ENCODE measurements around the gene CAVIN1.
"Not testable (repeated sequence)": the region's sequence is repeated elsewhere in the genome, so short reads cannot be mapped to it uniquely, and the experiment has no call there.

DNA sequence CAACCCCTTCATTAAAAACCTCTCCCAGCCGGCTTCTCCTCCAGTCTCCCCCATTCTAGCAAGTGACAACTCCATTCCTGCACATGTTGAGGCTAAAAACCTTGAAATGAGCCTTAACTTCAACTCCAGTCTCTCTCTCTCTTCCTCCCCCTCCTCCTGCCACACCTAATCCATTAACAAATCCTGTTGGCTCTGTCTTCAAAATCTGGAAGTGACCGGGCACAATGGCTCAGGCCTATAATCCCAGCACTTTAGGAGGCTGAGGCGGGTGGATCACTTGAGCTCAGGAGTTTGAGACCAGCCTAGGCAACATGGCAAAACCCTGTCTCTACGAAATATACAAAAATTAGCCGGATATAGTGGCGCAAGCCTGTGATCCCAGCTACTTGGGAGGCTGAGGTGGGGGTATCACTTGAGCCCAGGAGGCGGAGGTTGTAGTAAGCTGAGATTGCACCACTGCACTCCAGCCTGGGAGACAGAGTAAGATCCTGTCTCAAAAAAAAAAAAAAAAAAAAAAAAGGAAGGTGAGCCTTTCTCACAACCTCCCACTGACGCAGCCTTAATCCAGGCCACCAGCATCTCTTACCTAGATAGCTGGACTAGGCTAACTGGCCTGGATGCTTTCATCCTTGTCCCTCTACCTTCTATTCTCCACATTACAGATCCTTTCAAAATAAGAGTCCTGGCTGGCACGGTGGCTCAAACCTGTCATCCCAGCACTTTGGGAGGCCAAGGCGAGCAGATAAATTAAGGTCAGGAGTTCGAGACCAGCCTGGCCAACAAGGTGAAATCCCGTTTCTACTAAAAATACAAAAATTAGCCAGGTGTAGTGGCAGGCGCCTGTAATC, 56.7 kb downstream of the CAVIN1 start:
- TF ChIP-seq POLR2A (IDR thresholded peaks at IDR 0.05): not testable (repeated sequence)
- TF ChIP-seq, protein P1, sequence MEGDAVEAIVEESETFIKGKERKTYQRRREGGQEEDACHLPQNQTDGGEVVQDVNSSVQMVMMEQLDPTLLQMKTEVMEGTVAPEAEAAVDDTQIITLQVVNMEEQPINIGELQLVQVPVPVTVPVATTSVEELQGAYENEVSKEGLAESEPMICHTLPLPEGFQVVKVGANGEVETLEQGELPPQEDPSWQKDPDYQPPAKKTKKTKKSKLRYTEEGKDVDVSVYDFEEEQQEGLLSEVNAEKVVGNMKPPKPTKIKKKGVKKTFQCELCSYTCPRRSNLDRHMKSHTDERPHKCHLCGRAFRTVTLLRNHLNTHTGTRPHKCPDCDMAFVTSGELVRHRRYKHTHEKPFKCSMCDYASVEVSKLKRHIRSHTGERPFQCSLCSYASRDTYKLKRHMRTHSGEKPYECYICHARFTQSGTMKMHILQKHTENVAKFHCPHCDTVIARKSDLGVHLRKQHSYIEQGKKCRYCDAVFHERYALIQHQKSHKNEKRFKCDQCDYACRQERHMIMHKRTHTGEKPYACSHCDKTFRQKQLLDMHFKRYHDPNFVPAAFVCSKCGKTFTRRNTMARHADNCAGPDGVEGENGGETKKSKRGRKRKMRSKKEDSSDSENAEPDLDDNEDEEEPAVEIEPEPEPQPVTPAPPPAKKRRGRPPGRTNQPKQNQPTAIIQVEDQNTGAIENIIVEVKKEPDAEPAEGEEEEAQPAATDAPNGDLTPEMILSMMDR (IDR thresholded peaks at IDR 0.05): not testable (repeated sequence)
